HG03135 (cell line): ENCODE measurements around the gene DGKZ.

Experiments used
- ATAC-seq: cut with Tn5 transposase; IDR thresholded peaks from one replicate; pipeline ENCODE4 v1.9.1; 2021; ENCODE audit warnings: mild to moderate bottlenecking, moderate library complexity; ENCODE audit not compliant: unreplicated experiment

The DGKZ gene

DNA sequence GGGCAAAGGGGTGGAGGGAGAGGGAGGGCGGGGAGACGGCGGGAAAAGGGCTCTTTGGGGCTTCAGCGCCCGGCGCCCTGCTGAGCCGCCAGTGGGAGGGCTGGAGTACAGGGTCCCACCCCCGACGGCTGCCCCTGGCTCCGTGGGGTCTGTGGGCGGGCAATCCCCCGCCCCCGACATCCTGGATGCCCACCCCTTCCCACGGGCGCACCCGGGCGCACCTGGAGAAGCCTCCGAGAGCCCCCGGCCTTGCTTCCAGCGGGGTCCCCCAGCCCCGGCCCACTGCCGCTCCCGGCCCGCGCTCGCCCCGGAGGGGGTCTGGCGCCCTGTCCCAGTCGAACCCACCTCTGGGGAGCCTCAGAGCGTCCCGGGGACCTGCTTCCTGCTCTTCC is 43.9 kb downstream of the DGKZ start:
- no peak for ATAC-seq

DNA sequence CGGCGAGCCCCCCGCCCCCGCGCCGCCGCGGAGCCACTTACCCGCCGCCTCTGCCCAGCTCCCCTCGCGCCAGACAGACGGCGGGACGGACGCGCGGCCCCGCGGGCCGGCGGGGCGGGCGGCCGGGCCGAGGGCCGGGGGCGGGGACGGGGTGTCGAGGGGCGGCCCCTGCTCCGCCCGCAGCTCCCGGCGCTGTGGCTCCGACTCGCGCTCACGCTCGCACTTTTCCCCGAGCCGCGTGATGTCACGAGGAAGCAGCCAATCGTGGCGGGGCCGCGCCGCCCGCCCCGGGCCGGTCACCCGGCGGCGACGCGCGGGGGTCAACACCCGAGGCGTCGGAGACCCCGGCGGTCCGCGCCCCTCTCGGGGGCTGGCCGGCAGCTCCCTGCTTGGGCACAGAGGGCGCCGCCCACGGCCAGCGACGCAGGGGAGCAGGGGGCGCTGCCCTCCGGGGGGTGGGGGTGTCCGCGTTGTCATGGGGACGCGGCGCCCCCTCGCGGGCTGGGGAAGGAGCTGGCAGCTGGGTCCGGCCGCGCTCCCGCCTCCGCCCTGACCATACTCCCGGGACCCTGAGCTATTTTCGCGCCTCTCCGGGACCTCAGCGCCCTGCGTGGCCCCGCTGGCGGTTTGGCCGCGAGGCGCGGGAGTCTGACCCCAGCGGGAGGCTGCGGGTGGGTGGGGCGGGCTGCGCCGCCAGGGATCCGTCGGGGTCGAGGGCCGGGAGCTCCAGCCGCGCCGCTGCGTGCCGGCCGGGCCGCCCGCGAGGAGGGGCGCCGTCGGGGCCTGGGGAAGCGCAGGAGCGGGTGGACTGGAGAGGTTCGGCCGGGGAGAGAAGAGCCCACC is 44.5 kb downstream of the DGKZ start, which contains the start of gene CHRM4:
Gene CHRM4, minus strand, starts transcription at position 199 of the 843 bp plus-strand sequence. CDS start 5,219 bp downstream, outside the sequence.
- ATAC-seq: no peak

GRCh38 chr11:46392421-46393230 is 45.4 kb downstream of the DGKZ start:
- peak; percentile 72 for ATAC-seq

GRCh38 chr11:46393231-46393616 is 46.0 kb downstream of the DGKZ start:
- ATAC-seq: no peak

GRCh38 chr11:46393759-46394158 is 46.5 kb downstream of the DGKZ start:
- no peak for ATAC-seq

DNA sequence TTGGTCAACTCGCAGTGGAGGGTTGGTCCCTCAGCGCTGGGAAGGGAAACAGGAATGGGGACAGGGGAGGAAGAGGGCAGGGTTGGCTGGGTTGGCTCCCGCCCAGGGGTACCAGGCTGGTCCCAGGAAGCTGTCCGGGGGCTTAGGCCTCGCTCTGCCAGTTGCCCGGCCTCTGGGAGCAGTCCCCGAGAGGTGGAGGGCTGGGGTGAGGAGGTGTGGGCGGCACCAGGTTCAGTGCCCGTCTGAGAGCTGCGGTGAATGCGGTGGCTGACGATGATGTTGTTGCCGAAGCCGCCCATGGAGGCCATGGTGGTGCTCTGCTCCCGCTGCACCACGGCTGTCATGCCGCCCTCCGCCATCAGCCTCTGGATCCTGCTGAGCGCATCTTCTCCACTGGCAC is 50.3 kb downstream of the DGKZ start:
- ATAC-seq: no peak

DNA sequence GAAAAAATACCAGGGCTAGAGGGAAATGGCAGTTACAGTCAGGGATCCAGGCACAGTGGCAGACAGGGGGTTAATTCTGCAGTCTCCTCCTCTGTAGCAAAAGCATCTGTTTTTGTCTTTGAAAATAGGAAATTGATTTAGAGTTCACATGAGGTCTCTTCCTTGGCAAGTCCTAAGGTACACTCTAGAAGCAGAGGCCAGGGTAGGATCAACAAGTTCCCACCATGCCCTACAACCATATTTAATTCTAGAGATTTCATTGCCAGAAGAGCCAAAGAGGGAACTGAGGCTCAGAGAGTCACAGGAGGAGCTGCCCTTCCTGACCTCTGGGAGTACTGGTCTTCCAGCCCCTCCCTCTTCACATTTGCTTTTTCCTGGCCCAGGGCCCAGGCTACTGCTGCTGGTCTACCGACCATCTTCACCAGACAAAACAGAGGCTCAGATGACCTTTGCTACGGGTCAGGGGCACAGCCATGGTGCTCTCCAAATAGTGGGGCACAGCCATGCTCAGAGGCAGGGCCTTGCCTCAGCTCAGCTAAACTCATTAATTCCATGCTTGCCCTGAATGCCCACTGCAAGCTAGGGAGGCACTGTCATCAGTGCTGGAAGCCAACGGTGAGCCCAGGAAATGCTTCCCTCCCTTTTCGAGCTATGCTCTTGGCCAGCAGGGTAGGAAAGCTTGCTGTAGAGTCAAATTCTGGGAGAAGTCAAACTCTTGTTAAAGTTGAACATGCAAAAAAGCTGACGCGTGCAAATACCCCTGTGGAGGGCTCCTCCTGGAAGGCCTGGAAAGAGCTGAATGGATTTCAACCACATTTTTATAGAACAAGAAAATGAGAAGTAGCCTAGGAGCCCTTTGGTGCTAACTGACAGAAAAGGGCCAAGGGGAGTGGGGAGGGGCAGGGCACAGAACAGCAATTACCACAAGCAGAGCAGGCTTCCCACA is 56.0 kb downstream of the DGKZ start:
- ATAC-seq: no peak

- no peak for ATAC-seq
Measured at GRCh38 chr11:46404476-46405017, 57.3 kb downstream of the DGKZ start.

- no peak for ATAC-seq
Measured at GRCh38 chr11:46407635-46408034, 60.4 kb downstream of the DGKZ start.

GRCh38 chr11:46408407-46408986 is 61.2 kb downstream of the DGKZ start:
- ATAC-seq: no peak

DNA sequence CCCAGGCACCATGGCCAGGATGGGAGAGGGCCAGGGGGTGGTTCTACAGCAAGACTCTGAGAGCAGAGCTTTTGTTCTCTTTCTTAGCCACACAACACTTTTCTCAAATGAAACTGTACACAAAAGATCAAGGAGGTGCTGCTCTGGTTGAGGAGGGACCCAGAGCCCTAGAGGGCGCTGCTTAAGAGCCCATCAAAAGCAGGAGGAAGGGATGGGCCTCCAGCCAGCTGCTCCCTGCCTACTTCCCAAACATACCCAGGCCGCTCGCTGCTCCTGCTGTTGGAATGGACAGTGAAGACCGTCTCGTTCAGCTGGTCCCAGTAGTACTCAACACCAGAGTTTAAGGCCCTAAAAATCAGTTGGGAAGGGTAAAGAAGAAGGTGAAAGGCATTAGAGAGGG is 62.8 kb downstream of the DGKZ start:
- ATAC-seq: no peak

DNA sequence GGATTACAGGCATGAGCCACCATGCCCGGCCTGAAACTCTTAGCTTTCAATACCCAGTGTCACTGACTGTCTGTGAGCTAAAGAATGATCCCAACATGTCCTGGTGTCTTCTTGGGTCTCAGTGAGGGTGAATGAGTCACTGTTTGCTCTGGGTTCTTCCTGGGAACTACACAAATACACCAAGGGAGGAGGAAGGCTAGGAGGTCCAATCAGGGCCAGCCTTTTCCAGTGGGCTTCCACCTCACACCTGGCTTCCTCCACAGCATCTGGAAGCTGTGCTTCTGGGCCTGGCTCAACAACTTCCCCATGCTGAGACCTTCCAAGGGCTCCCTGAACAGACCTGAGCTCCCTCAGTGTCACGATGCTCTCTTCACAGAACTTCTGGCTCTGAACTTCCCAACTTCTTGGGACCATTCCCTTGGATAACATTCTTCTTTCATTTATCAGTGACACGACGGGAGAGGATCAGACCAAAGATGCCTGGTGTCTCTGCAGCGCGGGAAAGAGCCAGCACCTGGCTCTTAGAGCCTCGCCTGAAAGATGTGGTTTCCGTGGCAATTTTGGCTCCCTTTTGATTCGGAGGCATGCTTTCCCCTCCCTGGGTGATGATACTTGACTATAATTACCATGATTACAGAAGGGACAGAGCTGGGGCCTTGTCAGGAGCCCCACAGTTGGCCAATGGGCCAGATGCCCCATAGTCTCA is 66.7 kb downstream of the DGKZ start:
- ATAC-seq: no peak

DNA sequence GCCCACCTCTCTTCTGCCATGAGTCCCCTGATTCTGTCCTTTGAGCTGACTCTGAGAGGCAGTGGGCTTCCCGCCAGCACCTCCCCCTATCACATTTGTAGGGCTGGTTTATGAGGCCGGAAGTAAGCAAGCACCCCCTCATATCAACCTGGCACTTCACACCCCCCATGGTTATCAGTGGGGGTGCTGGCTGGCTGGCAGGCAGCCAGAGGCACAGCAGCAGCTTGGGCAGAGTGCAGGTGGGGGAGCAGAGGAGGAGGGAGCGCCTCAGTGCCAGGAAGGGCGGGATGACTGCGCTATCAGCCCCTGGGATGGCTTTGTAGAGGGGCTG is 67.2 kb downstream of the DGKZ start:
- no peak for ATAC-seq

- no peak for ATAC-seq
Measured at GRCh38 chr11:46414879-46415278, 67.6 kb downstream of the DGKZ start.

GRCh38 chr11:46417711-46418110 is 70.4 kb downstream of the DGKZ start:
- ATAC-seq: no peak

DNA sequence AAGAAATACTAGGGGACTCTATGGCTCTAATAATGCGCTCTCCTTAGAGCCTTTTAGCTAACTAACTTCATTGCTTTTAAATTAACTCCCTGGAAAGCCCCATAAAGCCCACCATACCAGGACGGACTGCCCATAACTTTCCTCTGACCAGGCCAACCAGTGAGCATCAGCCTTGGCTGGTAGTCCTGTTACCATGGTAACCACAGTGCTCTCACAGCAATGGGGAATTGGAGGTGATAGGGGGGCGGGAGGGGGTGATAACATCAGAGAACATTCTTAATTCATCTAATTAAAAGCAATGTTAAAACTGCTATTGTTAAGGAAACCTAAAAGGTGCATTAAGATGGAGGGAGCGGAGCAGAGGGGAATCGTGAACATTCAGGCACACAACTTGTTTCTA is 71.5 kb downstream of the DGKZ start:
- no peak for ATAC-seq

GRCh38 chr11:46420513-46420912 is 73.2 kb downstream of the DGKZ start:
- no peak for ATAC-seq

DNA sequence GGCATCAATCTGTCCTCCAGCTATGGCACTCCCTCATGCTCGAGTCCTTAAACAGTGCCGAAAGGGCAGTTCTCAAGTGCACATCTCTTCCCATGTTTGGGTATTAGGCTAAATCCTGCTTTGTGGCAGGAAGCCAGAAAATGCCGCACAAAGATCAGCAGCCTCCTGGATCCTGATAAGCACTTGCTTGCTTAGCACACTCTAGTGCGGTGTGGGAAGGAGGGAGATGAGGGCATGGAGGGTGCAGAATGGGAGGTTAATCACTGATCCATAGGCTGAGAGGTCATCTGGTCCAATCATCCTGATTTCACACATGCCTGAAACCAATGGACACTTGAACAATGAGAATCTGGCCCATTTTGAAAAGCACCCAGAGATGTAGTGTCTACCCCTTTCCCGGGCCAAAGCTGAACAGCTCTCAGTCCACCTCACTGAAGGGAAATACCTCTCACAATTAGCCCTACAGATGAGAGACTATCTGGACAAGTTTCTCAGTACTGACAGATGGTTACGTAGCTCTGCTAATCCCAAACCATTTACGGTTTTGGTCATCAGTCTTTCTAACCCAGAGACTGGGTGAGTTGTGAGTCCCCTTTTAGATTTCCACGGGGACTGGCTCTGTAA is 74.1 kb downstream of the DGKZ start:
- ATAC-seq: no peak

- ATAC-seq: no peak
Measured at GRCh38 chr11:46422588-46422987, 75.3 kb downstream of the DGKZ start.
